OCI-LY1 (cell line): ENCODE measurements around the gene ERRFI1.

Experiments used
- H2AFZ ChIP-seq: fragments of 200-600 bp; sonication (generic), shearing (Covaris generic); 2 replicates; pipeline ENCODE4 v1.6.0; 2014; ENCODE audit warnings: antibody characterized with exemption, mild to moderate bottlenecking, low read length
- H3F3A ChIP-seq: fragments of 200-600 bp; sonication (generic), shearing (Covaris generic); 2 replicates; pipeline ENCODE4 v1.6.0; 2014; ENCODE audit warnings: mild to moderate bottlenecking, antibody characterized with exemption, low read length, moderate library complexity; ENCODE audit not compliant: insufficient read depth
- H3K27ac ChIP-seq: fragments of 200-600 bp; sonication (generic); 2 replicates; pipeline ENCODE4 v1.5.1; 2014; ENCODE audit warnings: low read length, mixed run types, mild to moderate bottlenecking, low read depth; ENCODE audit not compliant: poor library complexity, severe bottlenecking
- H3K27me3 ChIP-seq: fragments of 200-600 bp; sonication (generic); 2 replicates; pipeline ENCODE4 v1.6.0; 2014; ENCODE audit warnings: antibody characterized with exemption, mild to moderate bottlenecking, low read length, moderate library complexity; ENCODE audit not compliant: insufficient read depth
- H3K36me3 ChIP-seq: fragments of 200-600 bp; sonication (generic); 2 replicates; pipeline ENCODE4 v1.6.1; 2014; ENCODE audit warnings: mild to moderate bottlenecking, antibody characterized with exemption, low read length, moderate library complexity, mixed read lengths; ENCODE audit not compliant: insufficient read depth
- H3K4me1 ChIP-seq: fragments of 200-600 bp; sonication (generic); 2 replicates; pipeline ENCODE4 v1.5.1; 2014; ENCODE audit warnings: mild to moderate bottlenecking, low read length, moderate library complexity; ENCODE audit not compliant: insufficient read depth, severe bottlenecking
- H3K4me2 ChIP-seq: fragments of 200-600 bp; sonication (generic), shearing (Covaris generic); 2 replicates; pipeline ENCODE4 v1.6.1; 2014; ENCODE audit warnings: low read length
- H3K4me3 ChIP-seq: fragments of 200-600 bp; sonication (generic); 2 replicates; pipeline ENCODE4 v1.5.1; 2014; ENCODE audit warnings: low read length, low read depth, mild to moderate bottlenecking, mixed read lengths; ENCODE audit not compliant: poor library complexity, severe bottlenecking
- H3K79me2 ChIP-seq: fragments of 200-600 bp; shearing (Covaris generic); 2 replicates; pipeline ENCODE4 v1.6.1; 2016; ENCODE audit warnings: mixed run types, low read length, mixed read lengths; ENCODE audit not compliant: insufficient read depth
- H3K9ac ChIP-seq: fragments of 200-600 bp; sonication (generic), shearing (Covaris generic); 2 replicates; pipeline ENCODE4 v1.6.1; 2014; ENCODE audit warnings: mild to moderate bottlenecking, low read length, mixed read lengths
- H3K9me2 ChIP-seq: fragments of 200-600 bp; sonication (generic), shearing (Covaris generic); 2 replicates; pipeline ENCODE4 v1.6.1; 2014; ENCODE audit warnings: low read depth, mild to moderate bottlenecking, low read length, mixed read lengths
- H3K9me3 ChIP-seq: fragments of 200-600 bp; shearing (Covaris generic); 2 replicates; pipeline ENCODE4 v1.6.1; 2014; ENCODE audit warnings: low read length, mixed read lengths
- H4K20me1 ChIP-seq: fragments of 200-600 bp; sonication (generic), shearing (Covaris generic); 2 replicates; pipeline ENCODE4 v1.6.0; 2016; ENCODE audit warnings: mild to moderate bottlenecking, low read length; ENCODE audit not compliant: insufficient read depth
- EZH2 ChIP-seq: fragments of 200-600 bp; sonication (generic), shearing (Covaris generic); IDR thresholded peaks from 2 replicates; pipeline ENCODE4 v1.8.0; 2017; ENCODE audit warnings: borderline replicate concordance, mixed run types, mild to moderate bottlenecking, antibody characterized with exemption, low read length, moderate library complexity, mixed read lengths
- TF ChIP-seq, protein P1 (sequence below): fragments of 200-600 bp; sonication (generic), shearing (Covaris generic); IDR thresholded peaks from 2 replicates; pipeline ENCODE4 v1.5.1; 2017; ENCODE audit warnings: mild to moderate bottlenecking, antibody characterized with exemption, low read length, moderate library complexity, mixed read lengths

Gene ERRFI1

GRCh38 chr1:8024329-8024728 lies 1.8 kb downstream of the ERRFI1 start:
- H3K79me2 ChIP-seq, result no peaks in the 10 kb centered on the region
- no peaks in the 10 kb centered on the region for H3K9me2 ChIP-seq
- H3F3A ChIP-seq, result no peaks in the 10 kb centered on the region
- H3K27ac ChIP-seq, result no peak overlapping the region
- H3K36me3 ChIP-seq, result no peaks in the 10 kb centered on the region
- H3K4me2 ChIP-seq, result no peak overlapping the region
- H3K9ac ChIP-seq, result no peak overlapping the region
- no peaks in the 10 kb centered on the region for H3K27me3 ChIP-seq
- TF ChIP-seq, protein P1, sequence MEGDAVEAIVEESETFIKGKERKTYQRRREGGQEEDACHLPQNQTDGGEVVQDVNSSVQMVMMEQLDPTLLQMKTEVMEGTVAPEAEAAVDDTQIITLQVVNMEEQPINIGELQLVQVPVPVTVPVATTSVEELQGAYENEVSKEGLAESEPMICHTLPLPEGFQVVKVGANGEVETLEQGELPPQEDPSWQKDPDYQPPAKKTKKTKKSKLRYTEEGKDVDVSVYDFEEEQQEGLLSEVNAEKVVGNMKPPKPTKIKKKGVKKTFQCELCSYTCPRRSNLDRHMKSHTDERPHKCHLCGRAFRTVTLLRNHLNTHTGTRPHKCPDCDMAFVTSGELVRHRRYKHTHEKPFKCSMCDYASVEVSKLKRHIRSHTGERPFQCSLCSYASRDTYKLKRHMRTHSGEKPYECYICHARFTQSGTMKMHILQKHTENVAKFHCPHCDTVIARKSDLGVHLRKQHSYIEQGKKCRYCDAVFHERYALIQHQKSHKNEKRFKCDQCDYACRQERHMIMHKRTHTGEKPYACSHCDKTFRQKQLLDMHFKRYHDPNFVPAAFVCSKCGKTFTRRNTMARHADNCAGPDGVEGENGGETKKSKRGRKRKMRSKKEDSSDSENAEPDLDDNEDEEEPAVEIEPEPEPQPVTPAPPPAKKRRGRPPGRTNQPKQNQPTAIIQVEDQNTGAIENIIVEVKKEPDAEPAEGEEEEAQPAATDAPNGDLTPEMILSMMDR, result no peak
- TF ChIP-seq EZH2, result no peak
- H3K9me3 ChIP-seq, result no peaks in the 10 kb centered on the region
- no peaks in the 10 kb centered on the region for H4K20me1 ChIP-seq
- H2AFZ ChIP-seq, result no peak overlapping the region
- no peak overlapping the region for H3K4me3 ChIP-seq
- no peaks in the 10 kb centered on the region for H3K4me1 ChIP-seq

DNA sequence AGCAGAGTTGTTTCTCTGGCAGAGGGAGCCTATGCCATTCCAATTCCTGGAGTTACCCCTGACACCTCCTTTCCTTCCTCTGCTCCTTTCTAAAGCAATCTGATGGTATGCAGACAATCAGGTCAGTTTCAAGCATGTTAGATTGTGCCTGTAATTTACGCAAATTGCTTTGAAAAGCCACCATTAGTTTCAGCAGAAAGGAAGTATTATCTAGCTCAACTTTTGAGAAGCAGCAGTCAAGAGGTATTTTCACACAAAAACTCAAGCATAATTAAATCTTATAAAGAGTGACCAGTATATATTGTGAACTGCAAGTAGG lies 2.2 kb downstream of the ERRFI1 start:
- no peaks in the 10 kb centered on the region for H3K36me3 ChIP-seq
- H3K4me1 ChIP-seq, result no peaks in the 10 kb centered on the region
- H3K4me3 ChIP-seq, result no peak overlapping the region
- H2AFZ ChIP-seq, result no peak overlapping the region
- no peaks in the 10 kb centered on the region for H3K27me3 ChIP-seq
- TF ChIP-seq, protein P1, result no peak
- TF ChIP-seq EZH2, result no peak
- H3F3A ChIP-seq, result no peaks in the 10 kb centered on the region
- no peaks in the 10 kb centered on the region for H3K9me3 ChIP-seq
- H3K9ac ChIP-seq, result no peak overlapping the region
- H3K4me2 ChIP-seq, result no peak overlapping the region
- H3K27ac ChIP-seq, result no peak overlapping the region
- no peaks in the 10 kb centered on the region for H3K79me2 ChIP-seq
- no peaks in the 10 kb centered on the region for H4K20me1 ChIP-seq
- no peaks in the 10 kb centered on the region for H3K9me2 ChIP-seq

GRCh38 chr1:8023287-8023994 lies 2.7 kb downstream of the ERRFI1 start:
- no peaks in the 10 kb centered on the region for H3K9me3 ChIP-seq
- TF ChIP-seq, protein P1, result no peak
- TF ChIP-seq EZH2, result no peak
- no peaks in the 10 kb centered on the region for H3K4me1 ChIP-seq
- H3K9ac ChIP-seq, result no peak overlapping the region
- no peaks in the 10 kb centered on the region for H3K9me2 ChIP-seq
- H3K27me3 ChIP-seq, result no peaks in the 10 kb centered on the region
- no peaks in the 10 kb centered on the region for H4K20me1 ChIP-seq
- H3K36me3 ChIP-seq, result no peaks in the 10 kb centered on the region
- H2AFZ ChIP-seq, result no peak overlapping the region
- no peaks in the 10 kb centered on the region for H3K79me2 ChIP-seq
- H3K27ac ChIP-seq, result no peak overlapping the region
- H3F3A ChIP-seq, result no peaks in the 10 kb centered on the region
- no peak overlapping the region for H3K4me3 ChIP-seq
- no peak overlapping the region for H3K4me2 ChIP-seq
